NCI-H1930 (cell line): Measurements from ENCODE around the gene LRRIQ3.

Source experiments
- DNase-seq, 2 experiments: peaks; one replicate each; lab custom pipeline; 2025; lab: John Stamatoyannopoulos, UW

LRRIQ3 gene

DNA sequence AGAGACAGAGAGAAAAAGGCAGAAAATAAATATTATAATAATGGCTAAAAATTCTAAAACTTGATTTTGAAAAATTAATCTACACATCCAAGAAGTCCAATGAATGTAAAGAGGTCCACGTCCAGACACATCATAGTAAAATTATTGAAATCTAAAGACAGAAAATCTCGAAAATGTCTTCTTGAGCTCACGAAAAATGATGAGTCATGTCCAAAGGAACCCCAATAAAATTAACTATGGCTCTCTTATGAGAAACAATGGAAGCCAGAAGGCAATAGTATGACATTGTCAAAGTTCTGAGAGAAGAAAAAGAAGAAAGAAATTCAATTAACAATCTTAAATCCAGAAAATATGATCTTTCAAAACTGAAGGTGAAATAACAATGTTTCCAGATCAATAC is 84.6 kb downstream of the LRRIQ3 start:
- no peak for DNase-seq

DNA sequence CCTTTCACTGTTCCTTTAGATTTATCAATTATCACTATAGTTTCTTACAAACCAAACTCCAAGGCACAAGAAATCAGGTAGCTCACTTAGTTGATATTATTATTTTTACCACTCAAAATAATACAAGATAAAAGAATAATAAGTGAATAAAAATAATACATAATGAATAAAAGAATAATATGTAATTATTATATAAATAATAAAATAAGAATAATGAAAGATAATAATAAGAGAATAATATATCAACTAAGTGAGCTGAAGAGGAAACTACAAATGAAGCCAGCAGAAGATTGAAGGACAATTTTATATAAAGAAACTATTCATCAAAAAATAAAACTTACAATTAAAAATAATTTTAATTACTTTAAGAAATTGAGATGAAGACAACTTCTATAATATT is 90.6 kb downstream of the LRRIQ3 start:
- DNase-seq = no peak

DNA sequence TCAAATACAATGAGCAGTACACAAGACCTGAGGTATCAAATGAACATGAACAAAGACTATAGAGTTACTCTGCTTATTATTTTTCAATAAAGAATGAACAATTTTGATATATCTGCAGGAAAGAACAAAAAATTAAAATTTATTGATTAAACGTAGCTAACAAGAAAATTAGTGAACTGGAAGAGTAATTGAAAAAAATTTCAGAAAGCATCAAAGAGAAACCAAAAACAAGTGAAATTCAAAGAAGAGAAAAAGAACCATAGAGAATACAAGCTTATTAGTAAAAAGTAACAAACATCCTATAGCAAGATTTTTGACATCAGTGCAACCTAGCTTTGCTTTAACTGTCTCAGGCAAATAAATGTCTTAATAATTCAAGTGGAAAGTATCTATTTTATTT is 106.6 kb downstream of the LRRIQ3 start:
- DNase-seq = no peak

DNA sequence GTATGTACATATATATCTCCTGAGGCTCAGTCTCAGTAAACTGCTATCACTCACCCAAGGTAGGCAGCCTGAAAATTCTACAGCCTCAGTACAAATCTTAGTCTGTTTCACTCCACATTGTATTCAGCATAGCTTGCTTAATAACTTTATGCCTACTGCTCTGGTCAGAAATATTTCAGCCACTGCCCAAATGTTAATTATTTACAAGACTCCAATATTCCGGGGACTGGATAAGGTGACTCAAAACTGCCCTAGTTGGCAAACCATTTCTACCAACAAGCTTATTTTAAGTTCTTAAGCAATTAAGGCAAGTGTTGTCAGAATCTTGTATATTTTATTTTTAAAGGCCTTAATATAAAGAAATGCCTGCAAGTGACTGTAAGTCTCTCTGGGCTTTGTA is 114.8 kb downstream of the LRRIQ3 start:
- DNase-seq = no peak

DNA sequence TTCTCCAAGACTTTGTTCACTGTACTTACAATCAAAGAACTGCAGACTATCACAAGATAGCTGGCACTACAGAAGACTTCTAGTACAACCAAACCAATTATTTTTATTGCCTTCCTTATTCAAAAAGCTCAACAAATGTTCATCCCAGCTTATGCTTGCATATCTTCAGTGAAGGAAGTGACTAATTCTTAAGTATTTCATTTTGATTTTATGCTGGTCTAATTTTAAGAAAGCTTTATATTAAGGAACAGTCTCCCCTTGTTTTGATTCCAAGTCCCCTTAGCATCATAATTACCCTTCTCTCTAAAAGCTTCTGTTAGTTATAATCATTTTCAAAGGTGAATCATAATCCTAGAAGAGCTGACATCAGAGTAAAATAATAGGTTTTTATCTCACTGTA is 132.9 kb downstream of the LRRIQ3 start:
- DNase-seq = no peak

DNA sequence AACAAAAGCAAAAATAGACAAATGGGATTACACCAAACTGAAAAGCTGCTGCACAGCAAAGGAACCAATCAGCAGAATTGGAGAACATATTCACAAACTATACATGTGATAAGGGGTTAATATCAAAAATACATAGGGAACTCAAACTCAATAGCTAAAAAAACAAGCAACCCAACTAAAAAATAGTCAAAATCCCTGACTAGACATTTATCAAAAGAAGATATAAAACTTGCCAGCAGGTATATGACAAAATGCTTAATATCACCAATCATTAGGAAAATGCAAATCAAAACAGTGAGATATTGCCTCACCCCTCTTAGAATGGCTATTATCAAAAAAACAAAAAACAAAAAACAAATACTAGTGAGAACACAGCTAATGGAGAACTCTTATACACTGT is 140.3 kb downstream of the LRRIQ3 start:
- DNase-seq = no peak

DNA sequence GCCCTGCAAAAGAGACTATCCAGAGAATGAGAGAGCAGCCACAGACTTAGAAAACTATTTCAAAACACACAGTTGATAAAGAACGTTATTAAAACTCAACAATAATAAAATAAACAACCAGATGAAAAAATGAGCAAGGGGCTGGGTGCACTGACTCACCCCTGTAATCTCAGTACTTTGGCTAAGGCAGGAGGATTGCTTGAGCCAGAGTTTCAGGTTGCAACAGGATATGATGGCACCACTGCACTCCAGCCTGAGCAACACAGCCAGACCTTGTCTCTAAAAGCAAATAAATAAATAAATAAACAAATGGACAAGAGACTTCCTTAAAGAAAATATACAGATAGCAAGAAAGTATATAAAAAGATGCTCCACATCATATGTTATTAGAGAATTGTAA is 144.6 kb downstream of the LRRIQ3 start:
- no peak for DNase-seq

DNA sequence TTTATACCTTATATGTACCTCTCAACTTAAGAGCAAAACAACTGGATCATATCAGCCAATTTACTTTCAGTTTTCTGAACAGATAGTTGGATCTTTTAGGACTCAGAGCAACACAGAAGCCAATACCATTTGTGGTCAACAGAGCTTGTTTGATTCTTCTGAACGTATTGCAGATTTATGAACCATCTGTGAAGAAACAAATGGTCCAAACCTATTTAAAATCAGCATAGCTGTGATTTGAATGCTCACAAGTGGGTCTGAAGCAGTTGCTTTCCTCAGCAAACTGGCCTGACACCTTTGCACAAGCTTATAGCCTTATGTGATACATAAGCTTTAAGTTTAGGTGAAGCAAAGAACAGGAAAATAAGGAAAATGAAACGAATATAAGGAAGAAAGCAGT is 147.6 kb downstream of the LRRIQ3 start:
- no peak for DNase-seq

DNA sequence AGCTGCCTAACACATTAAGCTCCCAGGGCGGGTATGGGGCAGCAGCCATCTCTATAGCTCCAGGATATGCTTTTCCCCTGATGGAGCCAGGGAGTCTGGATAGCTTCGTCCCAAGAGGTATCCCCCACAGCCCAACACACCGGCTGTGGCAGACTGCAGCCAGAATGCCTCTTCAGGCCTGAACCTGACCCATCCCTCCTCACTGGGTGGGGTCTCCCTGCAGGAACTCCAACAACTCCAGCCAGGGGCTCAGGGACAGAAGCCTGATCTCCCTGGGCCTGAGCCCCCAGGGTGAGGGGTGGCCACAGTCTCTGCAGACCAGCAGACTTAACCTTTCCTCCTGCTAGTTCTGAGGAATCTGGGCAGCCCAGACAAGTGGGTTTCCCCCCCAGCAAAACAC is 159.9 kb downstream of the LRRIQ3 start:
- DNase-seq = no peak

DNA sequence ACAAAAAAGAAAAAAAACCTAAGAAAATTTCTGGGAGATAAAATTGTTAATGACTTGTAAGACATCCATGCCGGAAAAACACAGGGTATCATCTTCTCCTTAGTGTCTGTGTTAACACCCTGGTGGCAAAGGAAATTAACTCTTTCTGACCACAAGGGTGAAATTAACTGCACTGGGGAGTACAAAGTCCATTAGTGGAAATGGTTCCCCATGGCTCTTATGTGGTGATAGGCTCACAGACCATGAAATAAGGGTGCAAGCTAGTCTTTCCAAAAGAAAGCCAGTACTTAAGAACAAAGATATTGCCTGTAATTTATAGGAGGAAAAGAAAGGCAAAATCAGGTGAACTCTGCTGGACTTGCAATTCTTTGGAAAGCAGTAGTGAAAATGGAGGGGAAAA is 185.4 kb downstream of the LRRIQ3 start:
- DNase-seq = no peak

DNA sequence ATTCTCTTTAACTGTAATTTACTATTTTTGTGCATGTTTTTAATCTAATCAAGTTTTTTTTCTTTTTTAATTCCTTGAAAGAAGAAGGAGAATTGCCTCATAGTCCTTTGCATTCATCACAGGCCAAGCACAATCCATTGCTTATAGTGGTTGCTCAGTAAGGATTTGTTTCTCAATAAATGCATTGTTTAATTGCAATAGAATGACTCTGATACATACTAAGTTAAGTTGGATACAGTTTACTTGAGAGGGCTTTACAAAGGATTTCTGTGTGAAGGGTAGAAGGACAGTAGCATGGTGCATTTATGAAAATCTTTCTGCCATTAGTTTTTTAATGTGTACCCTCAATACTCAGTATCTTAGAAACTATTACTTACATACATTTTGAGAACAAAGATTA is 186.2 kb downstream of the LRRIQ3 start:
- no peak for DNase-seq

DNA sequence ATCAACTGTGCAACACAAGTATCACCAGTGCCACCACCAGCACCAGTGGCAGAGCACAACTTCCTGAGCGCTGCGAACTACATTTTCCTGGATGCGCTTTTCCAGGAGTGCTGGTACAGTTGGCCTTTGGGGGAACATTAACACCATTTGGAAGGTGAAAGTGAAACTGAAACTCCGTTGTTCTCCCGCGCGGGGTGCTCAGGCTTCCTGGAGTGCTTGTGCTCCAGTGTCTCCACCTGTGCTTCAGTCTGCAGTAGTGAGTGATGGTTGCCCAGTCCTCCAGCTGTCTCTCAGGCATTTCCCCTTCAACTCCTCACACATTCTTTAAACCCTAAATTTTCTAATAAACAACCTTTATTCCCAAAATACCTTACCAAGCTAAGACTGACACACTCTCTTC is 187.8 kb downstream of the LRRIQ3 start:
- no peak for DNase-seq

DNA sequence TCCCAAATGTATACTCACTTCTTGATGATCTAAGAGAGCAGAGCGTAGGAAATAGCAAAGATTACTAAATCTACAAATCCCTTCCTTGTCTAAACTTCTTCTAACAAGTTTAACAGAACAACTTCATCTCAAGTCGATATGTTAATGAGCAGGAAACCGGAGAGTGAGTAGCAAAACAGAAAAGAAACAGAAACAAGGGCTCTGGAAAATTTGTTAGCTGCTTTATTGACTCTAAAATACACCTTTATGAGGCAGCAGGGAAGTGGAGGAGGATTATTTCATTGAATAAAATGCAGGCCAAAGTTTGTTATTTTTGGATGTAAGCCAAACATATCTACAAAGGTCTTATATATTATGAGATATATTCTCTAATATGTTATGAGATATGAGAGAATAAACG is 192.4 kb downstream of the LRRIQ3 start:
- DNase-seq = no peak

DNA sequence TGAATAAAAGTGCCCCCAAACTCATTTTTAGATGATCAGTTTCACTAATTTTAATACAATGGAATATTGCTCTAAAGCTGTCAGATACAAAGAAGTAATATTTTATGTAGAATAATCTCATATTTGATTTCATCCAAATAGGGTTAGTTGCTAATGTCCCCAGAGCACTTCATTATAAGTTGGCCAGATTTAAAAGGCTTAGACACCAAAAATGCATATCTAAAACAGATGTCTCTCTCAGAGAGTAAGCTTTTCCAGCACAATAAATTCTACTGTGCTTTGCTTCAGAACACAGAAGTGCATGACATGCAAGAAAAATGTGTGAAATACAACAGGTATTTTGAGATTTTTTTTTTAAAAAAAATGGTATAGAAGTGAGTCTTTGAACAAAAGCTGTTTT is 194.2 kb downstream of the LRRIQ3 start:
- no peak for DNase-seq

DNA sequence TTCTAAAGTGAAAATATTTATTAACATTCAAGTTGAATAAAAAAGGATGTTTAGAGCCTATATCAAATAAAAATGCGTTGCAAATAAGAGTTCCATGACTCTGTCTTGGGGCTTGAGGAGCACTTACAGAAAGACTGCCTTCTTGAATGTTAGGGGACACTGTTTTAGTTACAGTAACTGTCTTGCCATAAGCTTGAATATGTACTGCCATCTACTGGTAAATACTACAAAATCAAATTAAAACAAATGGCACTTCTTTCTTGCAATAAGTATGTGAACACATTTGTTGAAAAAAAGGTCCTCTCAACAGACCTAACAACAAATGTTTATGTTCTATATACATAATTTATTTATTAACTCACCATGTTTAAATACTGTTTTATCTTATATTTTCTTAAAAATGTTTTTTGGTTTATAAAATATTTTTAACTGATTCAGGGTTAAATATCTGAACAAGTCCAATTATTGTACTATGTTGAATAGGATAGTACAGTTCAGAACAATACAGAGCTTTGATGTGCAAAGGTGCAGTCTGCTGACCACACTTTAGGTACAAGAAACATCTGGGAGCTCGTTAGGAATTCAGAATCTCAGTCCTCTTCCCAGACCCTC is 199.5 kb downstream of the LRRIQ3 start:
- DNase-seq = peak; percentile 26

DNA sequence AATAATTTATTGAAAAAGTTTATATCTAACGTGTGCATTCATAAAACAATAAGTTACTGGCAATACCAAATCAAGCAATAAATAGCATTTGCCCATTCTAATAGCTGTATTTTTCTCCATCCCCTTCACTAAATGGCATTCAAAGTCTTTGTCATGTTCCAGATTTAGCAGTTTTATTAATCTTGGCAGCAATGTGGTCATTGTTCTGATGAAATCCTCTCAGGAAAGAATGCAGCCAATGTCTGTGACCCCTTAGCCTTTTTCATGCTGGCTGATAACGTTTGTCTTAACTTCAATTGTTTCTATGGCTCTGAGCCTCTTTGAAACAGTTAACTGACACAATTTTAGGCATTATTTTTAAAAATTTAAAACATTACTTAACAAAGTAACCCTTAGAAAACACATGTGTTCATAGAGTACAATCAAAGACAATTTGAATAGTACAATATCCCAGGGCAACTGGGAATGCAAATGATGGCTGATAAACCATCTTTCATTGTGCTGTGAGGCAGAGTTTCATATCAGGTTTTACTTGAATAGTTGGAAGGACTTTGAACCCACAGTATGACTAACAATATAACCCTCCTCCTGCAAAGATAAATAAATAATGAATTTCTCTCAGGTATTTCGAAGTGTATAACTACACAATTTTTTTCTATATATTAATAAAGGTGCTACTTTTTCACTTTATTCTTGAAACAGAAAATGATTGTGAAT is 217.5 kb downstream of the LRRIQ3 start:
- no peak for DNase-seq

DNA sequence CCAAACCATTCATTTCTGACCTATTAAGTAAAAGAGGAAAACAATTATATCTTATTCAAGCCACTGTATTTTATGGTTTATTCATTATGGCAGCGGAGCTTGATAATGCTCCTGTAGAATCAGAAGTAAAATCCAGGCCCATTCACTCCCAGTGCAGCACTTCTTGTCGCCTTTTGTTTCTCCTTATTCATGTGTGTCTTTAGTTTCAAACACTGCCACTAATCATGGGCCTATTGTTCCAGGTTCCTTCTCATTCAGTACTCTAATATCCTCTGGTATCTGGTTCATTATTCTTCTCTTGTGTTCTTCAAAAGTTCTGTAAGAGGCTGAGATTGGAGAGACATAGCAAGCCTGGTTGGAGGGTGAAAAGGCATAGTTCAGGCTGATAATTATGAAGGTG is 218.3 kb downstream of the LRRIQ3 start:
- DNase-seq = no peak

DNA sequence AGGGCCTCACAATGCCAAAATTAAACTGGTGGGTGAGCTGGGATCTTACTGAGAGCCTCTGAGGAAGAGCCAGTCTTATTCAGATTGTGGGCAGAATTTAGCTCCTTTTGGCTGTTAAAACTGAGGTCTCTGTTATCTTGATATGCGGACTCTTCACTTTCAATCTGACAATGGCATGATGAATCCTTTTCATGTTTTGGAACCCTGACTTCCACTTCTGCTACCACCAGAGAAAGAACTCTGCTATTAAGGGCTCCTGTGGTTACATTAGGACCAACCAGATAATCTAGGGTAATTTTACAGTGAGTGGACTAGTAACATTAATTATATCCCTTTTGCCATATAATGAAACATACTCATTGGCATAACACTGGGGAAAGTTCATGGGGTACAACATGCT is 219.0 kb downstream of the LRRIQ3 start:
- no peak for DNase-seq
